Uterus (tissue), 4 donors: ENCODE data around the gene LRBA. TPM values are rescaled to one million over a fixed set of nuclear protein-coding genes. Genes with fewer than 3 reads are reported as not detected.

Experiments used
- DNase-seq, 2 donors: peaks; one replicate each; pipeline ENCODE4 v3.0.0-alpha.2; 2019 to 2020
- H3K27ac ChIP-seq, 2 donors: fragments of 200-600 bp; sonication (generic); 1 replicate in 1 of 2; 2 replicates in 1 of 2; pipeline ENCODE4 v1.5.1; 2016 to 2018
- H3K27me3 ChIP-seq, 2 donors: fragments of 200-600 bp; sonication (generic); one replicate each; pipeline ENCODE4 v1.5.1; 2018 to 2019; ENCODE audit warnings: control low read depth in 1 of 2
- H3K36me3 ChIP-seq, 2 donors: fragments of 200-600 bp; sonication (generic); one replicate each; pipeline ENCODE4 v1.5.1; 2019; ENCODE audit warnings: control low read depth in 1 of 2
- H3K4me1 ChIP-seq, 2 donors: fragments of 200-600 bp; sonication (generic); one replicate each; pipeline ENCODE4 v1.5.1; 2018 to 2019; ENCODE audit warnings: control low read depth in 1 of 2
- H3K4me3 ChIP-seq, 2 donors: fragments of 200-600 bp; sonication (generic); 1 replicate in 1 of 2; 2 replicates in 1 of 2; pipeline ENCODE4 v1.5.1; 2018 to 2019; ENCODE audit warnings: mild to moderate bottlenecking in 1 of 2
- H3K9me3 ChIP-seq, 2 donors: fragments of 200-600 bp; sonication (generic); one replicate each; pipeline ENCODE4 v1.5.1; 2019; ENCODE audit warnings: control low read depth in 1 of 2
- CTCF ChIP-seq, 4 experiments: fragments of 200-600 bp in 2 of 4; fragments of 450-650 bp in 2 of 4; sonication (generic) in 2 of 4; IDR thresholded peaks; one replicate each; pipeline ENCODE4 v1.5.1; 2016 to 2019; ENCODE audit warnings: antibody characterized with exemption in 4 of 4, mild to moderate bottlenecking in 2 of 4, moderate library complexity in 1 of 4
- POLR2A ChIP-seq, 2 donors: fragments of 450-650 bp; IDR thresholded peaks; one replicate each; pipeline ENCODE4 v1.6.1; 2016; ENCODE audit warnings: antibody characterized with exemption in 2 of 2, mild to moderate bottlenecking in 1 of 2, moderate library complexity in 1 of 2
- intact Hi-C: fragments of 100-400 bp; cut with DNase I; formaldehyde crosslinking; loops from one replicate; pipeline ENCODE4 v1.15.1; 2023; ENCODE audit warnings: low total_unique reads
- total RNA-seq, 4 donors: library from RNA; depleted of rRNA in 3 of 4; stranded (reverse); fragments of >200 nt in 3 of 4; gene quantifications; one replicate each; pipeline versions ENCODE4 v1.1.0 to v1.2.4, GENCODE V29; 2014 to 2023
- donor health status: DM: yes; HTN: yes; CAD: no.

LRBA gene
- total RNA-seq, 4 donors from 2014 or later, result 32.0 to 126 (median 41.7) TPM

DNA sequence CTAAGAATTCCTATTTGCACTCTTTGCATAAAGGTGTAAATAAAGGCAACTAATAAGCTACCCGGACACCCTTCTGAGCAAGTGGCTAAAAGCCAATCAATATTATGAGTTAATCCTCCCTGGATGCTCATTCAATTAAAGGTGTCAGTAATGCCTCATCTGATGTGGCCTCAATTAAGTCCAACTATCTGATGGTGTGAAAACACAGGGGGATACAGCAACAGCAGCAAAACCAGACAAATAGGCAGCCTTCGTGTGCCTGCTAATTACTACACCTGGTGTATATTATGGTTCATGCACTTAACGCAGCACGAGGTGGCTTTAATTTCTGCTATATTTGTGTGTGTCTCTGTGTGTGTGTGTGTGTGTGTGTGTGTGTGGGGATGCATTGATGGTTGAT lies 692.4 kb downstream of the LRBA start:
- TF ChIP-seq CTCF (IDR thresholded peaks at IDR 0.05) (no peak), POLR2A (IDR thresholded peaks at IDR 0.05) (no peak)

GRCh38 chr4:150321113-150321512 lies 694.0 kb downstream of the LRBA start:
- Histone ChIP-seq H3K36me3 (no peaks in the 10 kb centered on the region), H3K9me3 (no peaks in the 10 kb centered on the region), H3K4me1 (no peaks in the 10 kb centered on the region), H3K27me3 (no peaks in the 10 kb centered on the region), H3K27ac (no peak overlapping the region), H3K4me3 (no peak overlapping the region)
- DNase-seq, result no peak
- TF ChIP-seq CTCF (IDR thresholded peaks at IDR 0.05) (no peak), POLR2A (IDR thresholded peaks at IDR 0.05) (no peak)
- intact Hi-C loops, result no loop called here

More for the DNA sequence above, 692.4 kb downstream of the LRBA start:
- Histone ChIP-seq H3K9me3 (no peaks in the 10 kb centered on the region), H3K4me3 (no peak overlapping the region), H3K36me3 (no peaks in the 10 kb centered on the region), H3K4me1 (no peaks in the 10 kb centered on the region), H3K27ac (no peak overlapping the region), H3K27me3 (no peaks in the 10 kb centered on the region)
- no peak for DNase-seq
- intact Hi-C loops, result no loop called here

DNA sequence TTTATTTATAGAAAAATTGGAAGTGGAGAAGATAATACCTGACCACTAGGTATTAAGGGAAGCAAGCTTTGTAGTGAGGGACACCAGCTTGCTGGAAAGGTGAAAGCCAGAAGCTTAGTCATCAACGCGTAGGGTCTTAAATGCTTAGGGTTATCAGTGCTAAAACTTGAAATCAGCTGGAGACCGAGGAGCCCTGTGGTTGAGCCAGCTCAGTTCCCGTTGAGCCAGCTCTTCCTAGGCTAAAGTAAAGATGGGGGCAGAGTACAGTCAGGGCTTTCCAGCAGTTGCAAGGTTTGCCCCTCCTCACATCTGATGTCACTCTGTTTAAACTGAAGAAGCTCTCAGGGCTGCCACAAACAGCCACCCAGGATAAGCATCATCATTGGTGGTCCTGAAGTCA lies 696.1 kb downstream of the LRBA start:
- intact Hi-C loops, result no loop called here
- DNase-seq, result no peak
- no peaks in the 10 kb centered on the region for H3K36me3 ChIP-seq

DNA sequence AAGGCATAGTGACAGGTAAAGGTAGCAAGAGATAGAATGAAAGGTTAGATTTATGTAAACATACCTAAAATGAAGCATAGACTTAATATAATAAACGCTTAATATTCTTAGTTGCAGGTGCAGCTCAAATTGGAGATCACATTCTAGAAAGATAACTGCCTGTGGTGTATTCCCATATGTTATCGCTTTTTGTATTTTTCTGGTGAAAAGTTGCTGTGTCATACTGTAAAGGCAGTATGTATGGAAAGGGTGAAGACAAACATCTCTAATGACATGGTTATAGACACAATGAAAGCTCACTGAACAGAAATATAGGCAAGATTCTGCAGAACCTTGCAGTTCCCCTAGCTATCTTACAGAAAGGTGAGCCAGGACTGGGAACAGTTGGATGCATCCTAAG lies 696.6 kb downstream of the LRBA start:
- no peaks in the 10 kb centered on the region for H3K27me3 ChIP-seq
- intact Hi-C loops, result no loop called here

More for the DNA sequence above, 696.1 kb downstream of the LRBA start:
- Histone ChIP-seq H3K4me3 (no peak overlapping the region), H3K27ac (no peak overlapping the region), H3K27me3 (no peaks in the 10 kb centered on the region), H3K9me3 (no peaks in the 10 kb centered on the region), H3K4me1 (no peaks in the 10 kb centered on the region)
- TF ChIP-seq POLR2A (IDR thresholded peaks at IDR 0.05) (no peak), CTCF (IDR thresholded peaks at IDR 0.05) (no peak)

More for the DNA sequence above, 696.6 kb downstream of the LRBA start:
- H3K27ac ChIP-seq, result no peak overlapping the region
- H3K4me1 ChIP-seq, result no peaks in the 10 kb centered on the region
- DNase-seq, result no peak
- H3K4me3 ChIP-seq, result no peak overlapping the region
- TF ChIP-seq CTCF (IDR thresholded peaks at IDR 0.05) (no peak), POLR2A (IDR thresholded peaks at IDR 0.05) (no peak)
- no peaks in the 10 kb centered on the region for H3K9me3 ChIP-seq
- H3K36me3 ChIP-seq, result no peaks in the 10 kb centered on the region
